ENCODE measurements around the gene TLE2. TPM values are rescaled to one million over a fixed set of nuclear protein-coding genes. Genes with fewer than 3 reads are reported as not detected.
A peak's percentile ranks its signal among the peaks of the same experiment; 100 is the strongest.

Gene TLE2
- 0.70 to 1.0 TPM (median 0.88 TPM) in 3 replicates for polyA plus RNA-seq
- 0.94 TPM for polyA plus RNA-seq (2011; ENCODE audit: low read depth)
- polyA plus RNA-seq (2011; cell fraction: cytosol; rRNA removed): 0.36 and 0.97 TPM in 2 replicates
- 1.2 and 2.3 TPM in 2 replicates for polyA plus RNA-seq (2011; cell fraction: nucleus; rRNA removed)
- polyA plus RNA-seq (2012; ENCODE audit: low replicate concordance): 0.82 and 1.4 TPM in 2 replicates
- 0.63 to 2.2 TPM (median 0.90 TPM) in 3 replicates for polyA minus RNA-seq
- polyA minus RNA-seq (2011; cell fraction: cytosol; rRNA and poly(A)+ RNA removed): 7.5 TPM
- 0.95 and 1.2 TPM in 2 replicates for polyA minus RNA-seq (2011; cell fraction: nucleus; rRNA and poly(A)+ RNA removed)

GRCh38 chr19:3029065-3029923 lies at the start of gene TLE2:
Gene TLE2 (minus strand): TSS chr19:3029280. CDS start chr19:3028904, 376 bp downstream.
- H3K27ac ChIP-seq (ENCODE audit: control insufficient read depth, insufficient read depth, low read length): no peak within 1 kb of the TSS
- H3K4me3 ChIP-seq (ENCODE audit: control insufficient read depth in 2 of 3, extremely low read depth in 1 of 3, insufficient read depth in 2 of 3, low read depth in 1 of 3, low read length in 3 of 3): peak within 1 kb of the TSS in 2 of 3 experiments; percentile 17 to 40
- H3K9me3 ChIP-seq (ENCODE audit: control insufficient read depth, low read depth, low read length): no peaks in the 10 kb centered on the region
- TF ChIP-seq CTCF (optimal IDR thresholded peaks at IDR 0.05 in 1 of 3, IDR thresholded peaks at IDR 0.05 in 1 of 3, conservative IDR thresholded peaks at IDR 0.05 in 1 of 3; ENCODE audit: extremely low read depth in 1 of 3, insufficient read depth in 2 of 3, low read length in 3 of 3) (no peak), EZH2 (IDR thresholded peaks at IDR 0.05; ENCODE audit: low read length) (peak; percentile 59)
- dilution Hi-C loops (cut with MboI; ENCODE audit: extremely low pct_ligation_motif_present, low sequenced_read_pairs): no loop called here
- FAIRE-seq (no peak), DNase-seq (ENCODE audit: low read depth, low spot score) (no peak)
- no peak within 1 kb of the TSS for H2AFZ ChIP-seq (ENCODE audit: control insufficient read depth, low read length)
- H3K36me3 ChIP-seq (ENCODE audit: control insufficient read depth in 2 of 2, extremely low read depth in 1 of 2, insufficient read depth in 2 of 2, low read length in 2 of 2): no peaks in the 10 kb centered on the region
- no peaks in the 10 kb centered on the region for H3K4me1 ChIP-seq (ENCODE audit: control insufficient read depth, extremely low read depth, insufficient read depth, low read length)
- peak within 1 kb of the TSS; percentile 27 for H3K4me2 ChIP-seq (ENCODE audit: control insufficient read depth, extremely low read depth, insufficient read depth, low read depth, low read length)
- H3K79me2 ChIP-seq (ENCODE audit: control insufficient read depth, insufficient read depth, low read length): no peaks in the 10 kb centered on the region
- no peak within 1 kb of the TSS for H3K9ac ChIP-seq (ENCODE audit: control insufficient read depth, extremely low read depth, insufficient read depth, low read length)
- H4K20me1 ChIP-seq (ENCODE audit: control insufficient read depth, extremely low read depth, insufficient read depth, low read length): no peaks in the 10 kb centered on the region
- peaks cover 25% of the 10 kb centered on the region for H3K27me3 ChIP-seq (ENCODE audit: control insufficient read depth, extremely low read depth, insufficient read depth, low read length)
- H3K9me1 ChIP-seq (ENCODE audit: control insufficient read depth, extremely low read depth, insufficient read depth, low read length): no peaks in the 10 kb centered on the region

- dilution Hi-C loops (cut with MboI; ENCODE audit: extremely low pct_ligation_motif_present, low sequenced_read_pairs): no loop called here
- DNase-seq (ENCODE audit: low read depth, low spot score): no peak
- H3K4me1 ChIP-seq (ENCODE audit: control insufficient read depth, extremely low read depth, insufficient read depth, low read length): peaks cover 3% of the 10 kb centered on the region
- H3K4me2 ChIP-seq (ENCODE audit: control insufficient read depth, extremely low read depth, insufficient read depth, low read depth, low read length): peak overlapping the region; percentile 53
- no peaks in the 10 kb centered on the region for H3K79me2 ChIP-seq (ENCODE audit: control insufficient read depth, insufficient read depth, low read length)
- no peaks in the 10 kb centered on the region for H3K36me3 ChIP-seq (ENCODE audit: control insufficient read depth in 2 of 2, extremely low read depth in 1 of 2, insufficient read depth in 2 of 2, low read length in 2 of 2)
- no peak overlapping the region for H3K9ac ChIP-seq (ENCODE audit: control insufficient read depth, extremely low read depth, insufficient read depth, low read length)
- no peaks in the 10 kb centered on the region for H3K9me1 ChIP-seq (ENCODE audit: control insufficient read depth, extremely low read depth, insufficient read depth, low read length)
- H3K27ac ChIP-seq (ENCODE audit: control insufficient read depth, insufficient read depth, low read length): no peak overlapping the region
- H3K27me3 ChIP-seq (ENCODE audit: control insufficient read depth, extremely low read depth, insufficient read depth, low read length): no peaks in the 10 kb centered on the region
- no peak for FAIRE-seq
- H3K4me3 ChIP-seq (ENCODE audit: control insufficient read depth in 2 of 3, extremely low read depth in 1 of 3, insufficient read depth in 2 of 3, low read depth in 1 of 3, low read length in 3 of 3): peak overlapping the region in 1 of 3 experiments; percentile 36
- no peak overlapping the region for H2AFZ ChIP-seq (ENCODE audit: control insufficient read depth, low read length)
- H4K20me1 ChIP-seq (ENCODE audit: control insufficient read depth, extremely low read depth, insufficient read depth, low read length): no peaks in the 10 kb centered on the region
- TF ChIP-seq CTCF (optimal IDR thresholded peaks at IDR 0.05 in 1 of 3, IDR thresholded peaks at IDR 0.05 in 1 of 3, conservative IDR thresholded peaks at IDR 0.05 in 1 of 3; ENCODE audit: extremely low read depth in 1 of 3, insufficient read depth in 2 of 3, low read length in 3 of 3) (peak; percentile 76 to 98 (median 96)), EZH2 (IDR thresholded peaks at IDR 0.05; ENCODE audit: low read length) (no peak)
- no peaks in the 10 kb centered on the region for H3K9me3 ChIP-seq (ENCODE audit: control insufficient read depth, low read depth, low read length)
Measured at GRCh38 chr19:3075605-3076431, 46.7 kb upstream of the TLE2 start.

All from keratinocyte (primary cell).